Spleen (tissue), 7 donors: ENCODE data around the gene ANKRD66.

Experiments used
- POLR2A ChIP-seq, 3 donors: fragments of 450-650 bp; IDR thresholded peaks; one replicate each; pipeline ENCODE4 v1.5.1; 2017; ENCODE audit warnings: antibody characterized with exemption in 3 of 3, mild to moderate bottlenecking in 1 of 3
- POLR2AphosphoS5 ChIP-seq, 3 donors: sonication (generic); formaldehyde crosslinking; IDR thresholded peaks; one replicate each; pipeline ENCODE4 v1.5.1; 2017; ENCODE audit warnings: antibody characterized with exemption in 3 of 3
- TF ChIP-seq, protein P1 (sequence below), 11 experiments: fragments of 200-600 bp in 7 of 11; fragments of 450-650 bp in 4 of 11; sonication (generic) in 4 of 11; IDR thresholded peaks in 8 of 11; conservative IDR thresholded peaks in 3 of 11; 1 replicate in 7 of 11; 2 replicates in 4 of 11; pipeline versions ENCODE4 v1.4.0 to v1.8.0; 2016 to 2021; ENCODE audit warnings: antibody characterized with exemption in 11 of 11, inconsistent platforms in 4 of 11, mild to moderate bottlenecking in 1 of 11
- donor health status: DM: no; HTN: no; CAD: no; lungs with moderate emphysema.
- donor health status: DM: no; HTN: no; CAD: no.
- donor health status: DM: no; HTN: no; CAD: no.

DNA sequence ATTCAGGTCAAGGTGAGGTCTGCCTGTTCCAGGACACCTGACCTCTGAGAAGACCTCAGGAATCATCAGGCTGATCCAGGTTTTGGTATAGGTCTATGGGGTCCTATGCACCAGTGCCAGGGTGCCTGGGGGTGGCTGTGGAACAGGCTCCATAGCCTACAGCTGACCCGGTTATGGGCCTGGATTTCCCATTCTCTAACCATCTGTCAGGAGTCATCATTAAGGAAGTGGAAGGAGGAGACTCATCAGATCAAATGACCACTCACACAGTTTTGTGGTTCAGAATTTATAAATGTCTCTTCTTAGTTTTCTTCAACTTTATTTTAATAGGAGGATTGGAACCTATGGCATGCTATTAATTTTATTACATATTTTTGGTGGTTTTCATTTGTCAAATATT lies 26.3 kb upstream of the ANKRD66 start:
- TF ChIP-seq, protein P1, sequence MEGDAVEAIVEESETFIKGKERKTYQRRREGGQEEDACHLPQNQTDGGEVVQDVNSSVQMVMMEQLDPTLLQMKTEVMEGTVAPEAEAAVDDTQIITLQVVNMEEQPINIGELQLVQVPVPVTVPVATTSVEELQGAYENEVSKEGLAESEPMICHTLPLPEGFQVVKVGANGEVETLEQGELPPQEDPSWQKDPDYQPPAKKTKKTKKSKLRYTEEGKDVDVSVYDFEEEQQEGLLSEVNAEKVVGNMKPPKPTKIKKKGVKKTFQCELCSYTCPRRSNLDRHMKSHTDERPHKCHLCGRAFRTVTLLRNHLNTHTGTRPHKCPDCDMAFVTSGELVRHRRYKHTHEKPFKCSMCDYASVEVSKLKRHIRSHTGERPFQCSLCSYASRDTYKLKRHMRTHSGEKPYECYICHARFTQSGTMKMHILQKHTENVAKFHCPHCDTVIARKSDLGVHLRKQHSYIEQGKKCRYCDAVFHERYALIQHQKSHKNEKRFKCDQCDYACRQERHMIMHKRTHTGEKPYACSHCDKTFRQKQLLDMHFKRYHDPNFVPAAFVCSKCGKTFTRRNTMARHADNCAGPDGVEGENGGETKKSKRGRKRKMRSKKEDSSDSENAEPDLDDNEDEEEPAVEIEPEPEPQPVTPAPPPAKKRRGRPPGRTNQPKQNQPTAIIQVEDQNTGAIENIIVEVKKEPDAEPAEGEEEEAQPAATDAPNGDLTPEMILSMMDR (IDR thresholded peaks at IDR 0.05 in 8 of 11, conservative IDR thresholded peaks at IDR 0.05 in 3 of 11): no peak
- TF ChIP-seq POLR2A (IDR thresholded peaks at IDR 0.05): no peak
- no peak for TF ChIP-seq POLR2AphosphoS5 (IDR thresholded peaks at IDR 0.05)
